HepG2 (cell line): Measurements from ENCODE around the gene LTA. TPM values are rescaled to one million over a fixed set of nuclear protein-coding genes. Genes with fewer than 3 reads are reported as not detected.

Source experiments
- ATRX ChIP-seq: sonication (generic); formaldehyde crosslinking; IDR thresholded peaks from 2 replicates; pipeline ENCODE4 v1.4.0; 2020; ENCODE audit warnings: missing genetic modification reagents, borderline replicate concordance
- EHMT2 ChIP-seq: fragments of 200-600 bp; sonication (generic); IDR thresholded peaks from 2 replicates; pipeline ENCODE4 v1.7.0; 2017; ENCODE audit warnings: antibody characterized with exemption, low read depth, low read length, borderline replicate concordance
- FOSL1 ChIP-seq: sonication (generic); formaldehyde crosslinking; IDR thresholded peaks from 2 replicates; pipeline ENCODE4 v1.9.0; 2021; ENCODE audit warnings: missing genetic modification reagents, borderline replicate concordance
- FOXJ3 ChIP-seq: sonication (generic); formaldehyde crosslinking; IDR thresholded peaks from 2 replicates; pipeline ENCODE4 v1.4.0; 2020; ENCODE audit warnings: missing genetic modification reagents, mild to moderate bottlenecking, borderline replicate concordance
- FOXM1 ChIP-seq: sonication (generic); formaldehyde crosslinking; IDR thresholded peaks from 2 replicates; pipeline ENCODE4 v1.5.0; 2020; ENCODE audit warnings: missing genetic modification reagents
- HNRNPUL1 ChIP-seq: fragments of 200-400 bp; formaldehyde crosslinking; IDR thresholded peaks from 2 replicates; pipeline ENCODE4 v1.6.1; 2017; ENCODE audit warnings: low read depth, mild to moderate bottlenecking, low read length, moderate library complexity
- HOXA7 ChIP-seq: sonication (generic); formaldehyde crosslinking; IDR thresholded peaks from 2 replicates; pipeline ENCODE4 v1.8.1; 2022; ENCODE audit warnings: mild to moderate bottlenecking, missing genetic modification reagents, moderate library complexity
- KDM4B ChIP-seq: sonication (generic); formaldehyde crosslinking; IDR thresholded peaks from 2 replicates; pipeline ENCODE4 v1.4.0; 2020; ENCODE audit warnings: missing genetic modification reagents
- NPAS2 ChIP-seq: sonication (generic); formaldehyde crosslinking; IDR thresholded peaks from 2 replicates; pipeline ENCODE4 v1.8.0; 2022; ENCODE audit warnings: mild to moderate bottlenecking, missing genetic modification reagents, borderline replicate concordance
- RFX5 ChIP-seq: IDR thresholded peaks from 2 replicates; pipeline ENCODE4 v1.6.1; 2011; ENCODE audit warnings: low read depth, low read length, improper control_type of control experiment
- SMAD9 ChIP-seq: sonication (generic); formaldehyde crosslinking; IDR thresholded peaks from 2 replicates; pipeline ENCODE4 v1.5.1; 2020; ENCODE audit warnings: mild to moderate bottlenecking, missing genetic modification reagents
- STAG1 ChIP-seq: sonication (generic); formaldehyde crosslinking; IDR thresholded peaks from 2 replicates; pipeline ENCODE4 v1.4.0; 2020; ENCODE audit warnings: missing genetic modification reagents
- STAT5B ChIP-seq: sonication (generic); formaldehyde crosslinking; IDR thresholded peaks from 2 replicates; pipeline ENCODE4 v1.4.0; 2020; ENCODE audit warnings: missing genetic modification reagents
- ZKSCAN1 ChIP-seq: fragments of 150-350 bp; IDR thresholded peaks from 2 replicates; pipeline ENCODE4 v1.6.1; 2014; ENCODE audit warnings: low read length
- ZNF3 ChIP-seq: IDR thresholded peaks from 2 replicates; pipeline ENCODE4 v1.7.0; 2017; ENCODE audit warnings: inconsistent platforms
- ZNF572 ChIP-seq: sonication (generic); formaldehyde crosslinking; IDR thresholded peaks from 2 replicates; pipeline ENCODE4 v1.5.1; 2020; ENCODE audit warnings: mild to moderate bottlenecking, missing genetic modification reagents
- ZNF589 ChIP-seq: sonication (generic); formaldehyde crosslinking; conservative IDR thresholded peaks from 2 replicates; pipeline ENCODE4 v1.8.0; 2022; ENCODE audit warnings: mild to moderate bottlenecking, moderate library complexity, missing genetic modification reagents
- ZNF670 ChIP-seq: sonication (generic); formaldehyde crosslinking; IDR thresholded peaks from 2 replicates; pipeline ENCODE4 v1.8.0; 2022; ENCODE audit warnings: mild to moderate bottlenecking, missing genetic modification reagents, borderline replicate concordance
- ZNF7 ChIP-seq: IDR thresholded peaks from 2 replicates; pipeline ENCODE4 v1.6.1; 2016; ENCODE audit warnings: missing biosample characterization, missing genetic modification reagents
- ZNF772 ChIP-seq: sonication (generic); formaldehyde crosslinking; IDR thresholded peaks from 2 replicates; pipeline ENCODE4 v1.5.0; 2020; ENCODE audit warnings: mild to moderate bottlenecking, missing genetic modification reagents
- polyA plus RNA-seq, 8 experiments: library from polyadenylated mRNA; depleted of rRNA in 3 of 8; stranded (reverse) in 7 of 8; unstranded in 1 of 8; fragments of >200 nt; fragmentation: Illumina TruSeq in 4 of 8; extraction: Trizol in 4 of 8; gene quantifications; 2 replicates each; pipeline versions ENCODE4 v1.2.1 to v1.2.3, GENCODE V29; 2011 to 2016; ENCODE audit warnings: low read depth in 4 of 8, missing spikeins in 1 of 8, mixed read lengths in 1 of 8; ENCODE audit not compliant: insufficient read depth in 1 of 8
- total RNA-seq, 5 experiments: library from RNA; depleted of rRNA; stranded (reverse); fragments of >200 nt; fragmentation: Illumina TruSeq; extraction: Trizol; gene quantifications; 2 replicates each; pipeline ENCODE4 v1.2.3, GENCODE V29; 2016; ENCODE audit warnings: low read depth in 1 of 5
- TF ChIP-seq, protein P1 (sequence below): IDR thresholded peaks from 2 replicates; pipeline ENCODE4 v1.6.1; 2016; ENCODE audit warnings: missing genetic modification reagents, missing compliant biosample characterization
- TF ChIP-seq, protein P2 (sequence below): sonication (generic); formaldehyde crosslinking; IDR thresholded peaks from 2 replicates; pipeline ENCODE4 v1.8.1; 2022; ENCODE audit warnings: low read depth, mild to moderate bottlenecking, missing genetic modification reagents
- TF ChIP-seq, protein P3 (sequence below): sonication (generic); formaldehyde crosslinking; IDR thresholded peaks from 2 replicates; pipeline ENCODE4 v1.4.0; 2020; ENCODE audit warnings: missing genetic modification reagents, mild to moderate bottlenecking, borderline replicate concordance
- TF ChIP-seq, protein P4 (sequence below): sonication (generic); formaldehyde crosslinking; IDR thresholded peaks from 2 replicates; pipeline ENCODE4 v1.4.0; 2020; ENCODE audit warnings: low read depth, mild to moderate bottlenecking, missing genetic modification reagents

The LTA gene
- total and polyA plus RNA-seq, 2 of the 13 experiments (the other 11 are each of a cell fraction or from before 2014, with no cell fraction given): 0.09 TPM; not detected in 1

DNA sequence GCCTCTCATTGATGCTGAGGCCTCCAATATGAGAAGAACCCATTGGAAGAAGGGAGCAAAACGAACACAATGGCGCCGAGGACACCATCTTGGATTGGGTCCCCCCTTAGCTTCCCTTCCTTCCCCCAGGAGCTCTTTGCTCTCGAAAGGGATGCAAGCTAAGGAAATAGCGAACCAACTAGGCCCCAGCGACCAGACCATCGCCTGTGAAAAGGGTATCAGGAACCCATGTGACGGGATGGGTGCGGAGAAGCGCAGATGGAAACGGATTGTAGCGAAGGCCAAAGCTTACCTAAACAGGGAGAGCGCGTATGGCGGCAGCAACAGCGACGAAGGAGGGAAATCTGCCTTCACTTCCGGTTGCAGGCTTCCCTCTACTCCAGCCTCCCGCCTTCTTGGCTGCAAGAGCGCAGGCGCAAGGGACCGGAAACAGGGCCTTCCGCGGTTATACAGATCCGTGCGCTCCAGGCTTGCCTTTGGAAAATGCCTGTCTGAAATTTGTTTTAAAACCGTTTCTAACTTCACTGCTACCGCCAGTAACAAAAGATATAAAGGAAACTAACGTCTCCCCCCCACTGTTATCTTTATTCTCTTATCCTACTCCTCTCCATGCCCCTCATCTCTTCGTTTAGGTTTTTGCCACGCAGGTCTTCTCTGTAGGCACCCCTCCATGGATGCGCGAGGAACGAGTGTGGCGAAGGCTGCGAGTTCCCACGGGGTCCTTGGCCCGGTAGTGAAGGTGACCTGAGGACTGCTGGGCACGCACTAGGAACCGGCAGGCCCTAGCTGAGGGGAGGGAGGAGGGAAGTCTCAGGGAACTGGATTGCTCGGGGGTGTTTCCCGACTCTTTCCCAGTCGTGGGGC lies 30.2 kb upstream of the LTA start, which contains the start of gene DDX39B (continued):
- peak; percentile 62; the same call in 1 of the 2 replicates for TF ChIP-seq ZKSCAN1
- TF ChIP-seq ZNF7: 0 out of 2 replicates have a peak, but pooled peaks have one; percentile 2
- TF ChIP-seq ATRX: no peak
- no peak for TF ChIP-seq FOSL1 (CRISPR knock-in tag)
- peak; percentile 82; the same call in 1 of the 2 replicates for TF ChIP-seq FOXJ3 (CRISPR knock-in tag)
- TF ChIP-seq HOXA7 (CRISPR knock-in tag): no peak
- TF ChIP-seq, protein P1, sequence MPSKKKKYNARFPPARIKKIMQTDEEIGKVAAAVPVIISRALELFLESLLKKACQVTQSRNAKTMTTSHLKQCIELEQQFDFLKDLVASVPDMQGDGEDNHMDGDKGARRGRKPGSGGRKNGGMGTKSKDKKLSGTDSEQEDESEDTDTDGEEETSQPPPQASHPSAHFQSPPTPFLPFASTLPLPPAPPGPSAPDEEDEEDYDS (CRISPR knock-in tag): peak; percentile 85
- no peak for TF ChIP-seq NPAS2
- TF ChIP-seq, protein P2, sequence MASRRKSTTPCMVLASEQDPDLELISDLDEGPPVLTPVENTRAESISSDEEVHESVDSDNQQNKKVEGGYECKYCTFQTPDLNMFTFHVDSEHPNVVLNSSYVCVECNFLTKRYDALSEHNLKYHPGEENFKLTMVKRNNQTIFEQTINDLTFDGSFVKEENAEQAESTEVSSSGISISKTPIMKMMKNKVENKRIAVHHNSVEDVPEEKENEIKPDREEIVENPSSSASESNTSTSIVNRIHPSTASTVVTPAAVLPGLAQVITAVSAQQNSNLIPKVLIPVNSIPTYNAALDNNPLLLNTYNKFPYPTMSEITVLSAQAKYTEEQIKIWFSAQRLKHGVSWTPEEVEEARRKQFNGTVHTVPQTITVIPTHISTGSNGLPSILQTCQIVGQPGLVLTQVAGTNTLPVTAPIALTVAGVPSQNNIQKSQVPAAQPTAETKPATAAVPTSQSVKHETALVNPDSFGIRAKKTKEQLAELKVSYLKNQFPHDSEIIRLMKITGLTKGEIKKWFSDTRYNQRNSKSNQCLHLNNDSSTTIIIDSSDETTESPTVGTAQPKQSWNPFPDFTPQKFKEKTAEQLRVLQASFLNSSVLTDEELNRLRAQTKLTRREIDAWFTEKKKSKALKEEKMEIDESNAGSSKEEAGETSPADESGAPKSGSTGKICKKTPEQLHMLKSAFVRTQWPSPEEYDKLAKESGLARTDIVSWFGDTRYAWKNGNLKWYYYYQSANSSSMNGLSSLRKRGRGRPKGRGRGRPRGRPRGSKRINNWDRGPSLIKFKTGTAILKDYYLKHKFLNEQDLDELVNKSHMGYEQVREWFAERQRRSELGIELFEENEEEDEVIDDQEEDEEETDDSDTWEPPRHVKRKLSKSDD (CRISPR knock-in tag): peak; percentile 67; the same call in 1 of the 2 replicates
- TF ChIP-seq, protein P3, sequence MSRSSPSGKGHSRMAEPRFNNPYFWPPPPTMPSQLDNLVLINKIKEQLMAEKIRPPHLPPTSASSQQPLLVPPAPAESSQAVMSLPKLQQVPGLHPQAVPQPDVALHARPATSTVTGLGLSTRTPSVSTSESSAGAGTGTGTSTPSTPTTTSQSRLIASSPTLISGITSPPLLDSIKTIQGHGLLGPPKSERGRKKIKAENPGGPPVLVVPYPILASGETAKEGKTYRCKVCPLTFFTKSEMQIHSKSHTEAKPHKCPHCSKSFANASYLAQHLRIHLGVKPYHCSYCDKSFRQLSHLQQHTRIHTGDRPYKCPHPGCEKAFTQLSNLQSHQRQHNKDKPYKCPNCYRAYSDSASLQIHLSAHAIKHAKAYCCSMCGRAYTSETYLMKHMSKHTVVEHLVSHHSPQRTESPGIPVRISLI (CRISPR knock-in tag): no peak
- TF ChIP-seq FOXM1 (CRISPR knock-in tag): peak; percentile 28; the same call in 1 of the 2 replicates
- 0 out of 2 replicates have a peak, but pooled peaks have one; percentile 26 for TF ChIP-seq KDM4B
- TF ChIP-seq HNRNPUL1: no peak
- TF ChIP-seq RFX5: peak; percentile 20; the same call in 1 of the 2 replicates
- TF ChIP-seq ZNF3 (CRISPR knock-in tag): no peak; the same call in 1 of the 2 replicates
- TF ChIP-seq ZNF572 (CRISPR knock-in tag): no peak; the same call in none of the 2 replicates
- TF ChIP-seq ZNF589: no peak; the same call in none of the 2 replicates
- TF ChIP-seq SMAD9: 0 out of 2 replicates have a peak, but pooled peaks have one; percentile 87
- TF ChIP-seq ZNF670 (CRISPR knock-in tag): peak; percentile 97; the same call in 1 of the 2 replicates
- TF ChIP-seq, protein P4, sequence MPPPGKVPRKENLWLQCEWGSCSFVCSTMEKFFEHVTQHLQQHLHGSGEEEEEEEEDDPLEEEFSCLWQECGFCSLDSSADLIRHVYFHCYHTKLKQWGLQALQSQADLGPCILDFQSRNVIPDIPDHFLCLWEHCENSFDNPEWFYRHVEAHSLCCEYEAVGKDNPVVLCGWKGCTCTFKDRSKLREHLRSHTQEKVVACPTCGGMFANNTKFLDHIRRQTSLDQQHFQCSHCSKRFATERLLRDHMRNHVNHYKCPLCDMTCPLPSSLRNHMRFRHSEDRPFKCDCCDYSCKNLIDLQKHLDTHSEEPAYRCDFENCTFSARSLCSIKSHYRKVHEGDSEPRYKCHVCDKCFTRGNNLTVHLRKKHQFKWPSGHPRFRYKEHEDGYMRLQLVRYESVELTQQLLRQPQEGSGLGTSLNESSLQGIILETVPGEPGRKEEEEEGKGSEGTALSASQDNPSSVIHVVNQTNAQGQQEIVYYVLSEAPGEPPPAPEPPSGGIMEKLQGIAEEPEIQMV (CRISPR knock-in tag): no peak; the same call in 1 of the 2 replicates
- peak; percentile 62 for TF ChIP-seq ZNF772
- peak; percentile 86; the same call in 1 of the 2 replicates for TF ChIP-seq STAT5B
- TF ChIP-seq EHMT2: no peak; the same call in 1 of the 2 replicates
- no peak for TF ChIP-seq STAG1 (CRISPR knock-in tag)
